Astrocyte (in vitro differentiated cells and primary cell): Measurements from ENCODE around the gene RAB6C.

Source experiments
- CTCF ChIP-seq: IDR thresholded peaks from 2 replicates; pipeline ENCODE4 v1.5.1; 2011; ENCODE audit warnings: low read depth, mild to moderate bottlenecking, inconsistent platforms, low read length, moderate library complexity; ENCODE audit not compliant: insufficient read depth
- EZH2 ChIP-seq: IDR thresholded peaks from 2 replicates; pipeline ENCODE4 v1.6.1; 2012; ENCODE audit warnings: mild to moderate bottlenecking, low read length, inconsistent platforms; ENCODE audit not compliant: insufficient read depth

GRCh38 chr2:129945557-129945956 is 33.9 kb upstream of the RAB6C start:
- TF ChIP-seq EZH2 (no peak), CTCF (no peak)
